ENCODE measurements around the gene FLT1. TPM values are rescaled to one million over a fixed set of nuclear protein-coding genes. Genes with fewer than 3 reads are reported as not detected.

The FLT1 gene
- total RNA-seq, 1 donor from 2014 or later = not detected

DNA sequence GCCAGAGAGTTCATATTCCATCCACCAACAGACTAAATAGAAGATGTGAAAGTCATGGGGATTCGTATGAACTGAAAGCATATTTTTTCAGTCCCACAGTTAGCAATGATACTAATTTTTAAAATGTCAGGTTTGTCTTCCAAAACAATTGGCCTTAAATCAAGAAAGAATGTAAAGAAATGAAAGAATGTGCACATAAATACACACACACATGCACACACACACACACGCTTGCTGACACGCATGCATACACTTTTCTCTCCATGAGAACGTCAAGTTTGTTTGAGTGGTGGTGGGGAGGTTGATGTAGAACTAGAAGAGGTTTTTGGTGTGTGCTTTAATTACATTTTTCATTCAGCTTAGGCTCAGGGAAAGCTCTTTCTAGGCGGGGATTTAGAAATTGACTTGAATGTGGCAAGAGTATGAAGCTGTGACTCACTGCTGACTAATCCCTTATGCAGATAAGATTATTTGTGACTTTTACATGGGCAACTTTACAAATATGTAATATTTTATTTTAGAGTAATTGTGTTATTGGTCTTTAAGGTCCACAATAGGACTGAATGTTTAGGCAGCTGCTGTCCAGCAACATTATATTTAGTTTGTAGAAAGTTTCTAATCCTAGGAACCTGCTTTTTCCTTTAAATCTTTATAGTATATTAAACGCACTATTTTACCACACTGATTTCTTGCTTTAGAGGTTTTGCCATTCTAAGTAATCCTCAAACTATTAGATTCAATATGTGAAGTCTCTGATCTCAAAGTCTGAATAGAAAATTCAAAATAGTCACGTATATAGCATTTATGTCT is 18.8 kb downstream of the FLT1 start:
- Histone ChIP-seq H3K4me3 (ENCODE audit: low read depth, low read length) (no peak overlapping the region), H3K36me3 (ENCODE audit: control insufficient read depth, insufficient read depth, low read length) (no peaks in the 10 kb centered on the region), H3K27me3 (ENCODE audit: control insufficient read depth, insufficient read depth, low read length) (no peaks in the 10 kb centered on the region)
- TF ChIP-seq, protein P1, sequence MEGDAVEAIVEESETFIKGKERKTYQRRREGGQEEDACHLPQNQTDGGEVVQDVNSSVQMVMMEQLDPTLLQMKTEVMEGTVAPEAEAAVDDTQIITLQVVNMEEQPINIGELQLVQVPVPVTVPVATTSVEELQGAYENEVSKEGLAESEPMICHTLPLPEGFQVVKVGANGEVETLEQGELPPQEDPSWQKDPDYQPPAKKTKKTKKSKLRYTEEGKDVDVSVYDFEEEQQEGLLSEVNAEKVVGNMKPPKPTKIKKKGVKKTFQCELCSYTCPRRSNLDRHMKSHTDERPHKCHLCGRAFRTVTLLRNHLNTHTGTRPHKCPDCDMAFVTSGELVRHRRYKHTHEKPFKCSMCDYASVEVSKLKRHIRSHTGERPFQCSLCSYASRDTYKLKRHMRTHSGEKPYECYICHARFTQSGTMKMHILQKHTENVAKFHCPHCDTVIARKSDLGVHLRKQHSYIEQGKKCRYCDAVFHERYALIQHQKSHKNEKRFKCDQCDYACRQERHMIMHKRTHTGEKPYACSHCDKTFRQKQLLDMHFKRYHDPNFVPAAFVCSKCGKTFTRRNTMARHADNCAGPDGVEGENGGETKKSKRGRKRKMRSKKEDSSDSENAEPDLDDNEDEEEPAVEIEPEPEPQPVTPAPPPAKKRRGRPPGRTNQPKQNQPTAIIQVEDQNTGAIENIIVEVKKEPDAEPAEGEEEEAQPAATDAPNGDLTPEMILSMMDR (IDR thresholded peaks at IDR 0.05; ENCODE audit: insufficient read depth, low read length, severe bottlenecking) = no peak
- FAIRE-seq (no peak), DNase-seq (ENCODE audit: low read depth) (peak; percentile 89)

DNA sequence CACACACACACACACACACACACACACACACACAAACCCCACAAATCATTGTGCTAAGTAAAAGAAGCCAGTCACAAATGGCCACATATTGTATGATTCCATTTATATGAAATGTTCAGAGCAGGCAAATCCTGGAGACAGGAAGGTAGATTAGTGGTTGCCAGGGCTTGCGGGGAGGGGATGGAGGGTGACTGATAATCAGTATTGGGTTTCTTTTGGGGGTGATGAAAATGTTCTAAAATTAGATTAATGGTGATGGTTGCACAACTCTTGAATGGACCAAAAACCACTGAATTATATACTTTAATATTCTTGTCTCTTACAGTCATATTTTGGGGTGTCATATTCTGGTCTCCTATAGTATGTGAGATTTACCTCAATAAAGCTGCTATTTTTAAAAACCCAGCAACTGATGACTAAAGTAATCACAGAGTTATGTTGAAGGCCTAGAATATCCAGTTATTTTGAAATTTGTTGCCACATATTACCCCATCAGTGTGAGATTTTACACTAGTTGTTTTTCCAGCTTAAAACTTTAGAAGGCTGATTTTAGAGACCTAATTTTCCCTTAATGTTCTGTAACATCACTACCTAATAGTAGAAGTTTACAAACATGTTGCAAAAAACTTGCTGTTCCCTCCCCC is 20.3 kb downstream of the FLT1 start:
- no peak for DNase-seq (ENCODE audit: low read depth)
- Histone ChIP-seq H3K27me3 (ENCODE audit: control insufficient read depth, insufficient read depth, low read length) (no peaks in the 10 kb centered on the region), H3K4me3 (ENCODE audit: low read depth, low read length) (no peak overlapping the region), H3K36me3 (ENCODE audit: control insufficient read depth, insufficient read depth, low read length) (no peaks in the 10 kb centered on the region)
- FAIRE-seq = no peak
- TF ChIP-seq, protein P1 (IDR thresholded peaks at IDR 0.05; ENCODE audit: insufficient read depth, low read length, severe bottlenecking) = no peak

DNA sequence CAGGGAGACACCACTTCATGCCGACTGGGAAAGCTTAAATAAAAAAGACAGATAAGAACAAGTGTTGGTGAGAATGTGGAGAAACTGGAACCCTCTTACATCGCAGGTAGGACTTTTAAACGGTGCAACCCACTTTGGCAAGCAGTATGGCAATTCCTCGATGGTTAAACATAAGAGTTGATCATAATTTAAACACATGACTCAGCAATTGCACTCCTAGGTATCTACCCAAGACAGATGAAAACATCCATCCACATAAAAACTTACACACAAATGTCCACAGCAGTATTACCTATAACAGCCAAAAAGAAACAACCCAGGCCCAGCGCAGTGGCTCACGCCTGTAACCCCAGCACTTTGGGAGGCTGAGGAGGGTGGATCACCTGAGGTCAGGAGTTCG is 21.9 kb downstream of the FLT1 start:
- TF ChIP-seq, protein P1 (IDR thresholded peaks at IDR 0.05; ENCODE audit: insufficient read depth, low read length, severe bottlenecking) = no peak
- H3K36me3 ChIP-seq (ENCODE audit: control insufficient read depth, insufficient read depth, low read length) = no peaks in the 10 kb centered on the region
- H3K4me3 ChIP-seq (ENCODE audit: low read depth, low read length) = no peak overlapping the region
- no peak for FAIRE-seq
- H3K27me3 ChIP-seq (ENCODE audit: control insufficient read depth, insufficient read depth, low read length) = no peaks in the 10 kb centered on the region
- DNase-seq (ENCODE audit: low read depth) = no peak

DNA sequence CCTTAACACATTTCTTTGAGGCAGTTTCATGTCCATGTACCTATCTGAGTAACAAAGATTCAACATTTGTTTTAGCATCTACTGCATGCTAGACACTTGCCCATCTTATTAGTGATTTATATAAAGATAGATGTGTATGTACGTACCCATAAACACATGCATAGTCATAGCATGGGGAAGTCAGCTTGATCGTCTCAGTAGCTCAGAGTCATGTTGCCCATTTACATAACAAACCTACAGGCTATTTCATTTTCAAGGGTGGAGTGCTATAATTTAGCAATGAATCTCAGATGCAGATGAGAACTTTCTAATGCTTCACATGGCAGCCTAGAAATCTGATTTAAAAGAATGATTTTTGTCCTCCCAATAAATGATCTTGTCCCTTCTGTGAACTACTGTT is 23.5 kb downstream of the FLT1 start:
- Histone ChIP-seq H3K4me3 (ENCODE audit: low read depth, low read length) (no peak overlapping the region), H3K36me3 (ENCODE audit: control insufficient read depth, insufficient read depth, low read length) (no peaks in the 10 kb centered on the region), H3K27me3 (ENCODE audit: control insufficient read depth, insufficient read depth, low read length) (no peaks in the 10 kb centered on the region)
- DNase-seq (ENCODE audit: low read depth) (no peak), FAIRE-seq (no peak)
- TF ChIP-seq, protein P1 (IDR thresholded peaks at IDR 0.05; ENCODE audit: insufficient read depth, low read length, severe bottlenecking) = no peak

DNA sequence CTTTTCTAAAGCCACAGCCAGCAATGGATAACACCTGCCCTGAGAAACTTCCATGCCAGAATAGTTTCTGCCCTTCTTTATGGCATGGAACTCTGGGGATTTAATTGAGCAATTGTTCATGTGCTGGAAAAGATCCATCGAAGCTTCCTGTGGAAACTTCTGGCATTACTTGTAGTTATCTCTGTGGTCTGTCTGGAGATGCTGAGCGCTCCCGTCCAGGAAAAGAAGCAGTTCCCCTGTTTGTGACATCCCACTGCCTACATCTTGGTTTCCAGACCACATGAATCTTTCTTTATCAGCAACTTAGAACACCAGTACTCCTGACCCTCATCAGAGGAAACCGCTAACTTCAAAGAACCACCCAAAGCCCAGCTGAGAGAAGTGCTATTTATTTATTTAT is 24.6 kb downstream of the FLT1 start:
- Histone ChIP-seq H3K36me3 (ENCODE audit: control insufficient read depth, insufficient read depth, low read length) (no peaks in the 10 kb centered on the region), H3K4me3 (ENCODE audit: low read depth, low read length) (no peak overlapping the region), H3K27me3 (ENCODE audit: control insufficient read depth, insufficient read depth, low read length) (no peaks in the 10 kb centered on the region)
- DNase-seq (ENCODE audit: low read depth) = no peak
- TF ChIP-seq, protein P1 (IDR thresholded peaks at IDR 0.05; ENCODE audit: insufficient read depth, low read length, severe bottlenecking) = no peak
- no peak for FAIRE-seq

All from bronchial epithelial cell (primary cell).